Measurements from ENCODE around the gene SURF4.
"Not testable (repeated sequence)": the region's sequence is repeated elsewhere in the genome, so short reads cannot be mapped to it uniquely, and the experiment has no call there.

SURF4 gene

GRCh38 chr9:133333566-133333965 lies 42.3 kb downstream of the SURF4 start:
- DNase-seq (ENCODE audit: low spot score) = no peak

DNA sequence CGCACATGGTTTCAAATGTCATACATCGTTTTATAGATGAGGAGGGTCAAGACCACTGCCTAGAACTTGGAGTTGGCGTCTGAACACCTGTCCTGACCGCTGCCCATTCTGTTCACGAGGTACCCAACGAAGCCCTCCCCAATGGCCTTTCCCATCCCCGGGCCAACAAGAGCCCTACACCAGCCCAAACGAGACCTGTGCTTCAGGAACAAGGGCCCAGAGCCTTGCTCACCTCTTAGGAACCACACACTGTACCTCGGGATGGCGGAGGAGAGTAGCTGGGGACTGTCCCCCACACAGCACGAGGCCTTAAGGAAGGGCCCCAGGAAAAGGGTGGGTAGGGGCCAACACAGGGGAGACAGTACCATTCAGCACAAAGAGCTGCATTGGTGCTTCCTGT lies 42.8 kb downstream of the SURF4 start:
- DNase-seq (ENCODE audit: low spot score) = no peak

GRCh38 chr9:133332381-133332730 lies 43.5 kb downstream of the SURF4 start:
- DNase-seq (ENCODE audit: low spot score) = no peak

GRCh38 chr9:133331641-133332380 lies 44.0 kb downstream of the SURF4 start:
- no peak for DNase-seq (ENCODE audit: low spot score)

GRCh38 chr9:133331221-133331620 lies 44.6 kb downstream of the SURF4 start:
- DNase-seq (ENCODE audit: low spot score) = no peak

DNA sequence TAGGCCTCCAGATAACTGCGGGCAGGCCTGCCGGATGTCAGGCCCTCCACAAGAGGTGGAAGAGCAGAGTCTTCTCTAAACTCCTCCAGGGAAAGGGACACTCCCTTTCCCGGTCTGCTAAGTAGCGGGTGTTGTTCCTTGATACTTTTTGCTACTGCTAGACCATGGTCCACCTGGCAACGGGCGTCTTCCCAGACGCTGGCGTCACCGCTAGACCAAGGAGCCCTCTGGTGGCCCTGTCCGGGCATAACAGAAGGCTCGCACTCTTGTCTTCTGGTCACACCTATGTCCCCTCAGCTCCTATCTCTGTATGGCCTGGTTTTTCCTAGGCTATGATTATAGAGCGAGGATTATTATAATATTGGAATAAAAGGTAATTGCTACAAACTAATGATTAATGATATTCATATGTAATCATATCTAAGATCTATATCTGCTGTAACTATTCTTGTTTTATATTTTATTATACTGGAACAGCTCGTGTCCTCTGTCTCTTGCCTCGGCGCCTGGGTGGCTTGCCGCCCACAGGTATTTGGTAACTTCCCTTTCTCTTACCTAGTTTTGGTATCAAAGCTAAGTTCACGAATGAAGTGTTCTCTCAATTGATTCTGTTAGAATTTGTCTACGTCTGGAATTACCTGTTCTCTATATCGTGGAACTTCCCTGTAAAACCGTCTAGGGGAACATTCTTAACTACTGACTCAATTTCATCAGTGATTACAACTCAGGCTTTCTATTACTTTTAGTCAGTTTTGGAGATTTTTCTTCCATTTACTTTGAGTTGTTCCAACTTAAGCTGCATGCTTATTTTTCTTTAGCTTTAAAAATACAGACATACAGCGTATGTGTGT lies 46.3 kb downstream of the SURF4 start:
- DNase-seq (ENCODE audit: low spot score) = not testable (repeated sequence)

- no peak for DNase-seq (ENCODE audit: low spot score)
These were observed 47.9 kb downstream of the SURF4 start for GRCh38 chr9:133327834-133328484.

DNA sequence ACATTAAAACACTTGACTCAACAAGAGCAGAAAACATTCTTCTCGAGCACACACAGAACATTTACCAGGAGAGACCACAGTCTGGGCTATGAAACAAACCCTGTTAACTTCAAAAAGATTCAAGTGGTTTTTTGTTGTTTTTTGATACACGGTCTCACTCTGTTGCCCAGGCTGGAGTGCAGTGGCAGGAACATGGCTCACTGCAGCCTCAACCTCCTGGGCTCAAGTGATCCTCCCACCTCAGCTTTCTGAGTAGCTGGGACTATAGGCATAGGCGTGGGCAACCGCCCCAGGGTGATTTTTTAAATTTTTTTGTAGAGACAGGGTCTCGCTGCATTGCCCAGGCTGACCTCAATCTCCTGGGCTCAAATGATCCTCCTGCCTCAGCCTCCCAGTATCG lies 48.8 kb downstream of the SURF4 start:
- DNase-seq (ENCODE audit: low spot score) = not testable (repeated sequence)

DNA sequence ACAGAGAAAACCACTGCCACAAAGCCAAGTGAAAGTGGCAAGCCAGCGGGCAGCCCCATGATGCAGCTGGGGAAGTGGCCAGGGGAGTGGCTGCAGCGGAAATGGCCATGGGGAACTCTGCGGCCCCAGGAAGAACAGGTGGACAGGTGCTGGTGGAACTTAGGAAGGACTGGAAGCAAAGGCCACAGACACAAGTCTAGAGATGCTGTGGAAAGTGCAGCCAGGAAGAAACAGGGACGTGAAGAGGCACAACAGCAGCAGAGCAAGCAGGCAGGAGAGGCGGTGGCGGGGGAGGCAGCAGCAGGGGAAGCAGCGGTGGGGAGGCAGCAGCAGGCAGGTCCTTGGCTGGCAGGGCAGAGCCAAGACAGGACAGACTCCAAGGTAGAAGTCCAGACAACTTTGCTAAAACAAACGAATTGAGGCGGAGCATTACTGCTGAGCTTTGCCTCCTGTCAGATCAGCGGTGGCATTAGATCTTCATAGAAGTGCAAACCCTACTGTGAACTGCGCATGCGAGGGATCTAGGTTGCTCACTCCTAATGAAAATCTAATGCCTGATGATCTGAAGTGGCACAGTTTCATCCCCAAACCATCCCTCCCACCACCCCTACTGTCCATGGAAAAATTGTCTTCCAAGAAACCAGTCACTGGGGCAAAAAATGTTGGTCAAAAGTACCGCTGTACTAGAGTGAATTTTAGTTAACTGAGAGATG lies 51.7 kb downstream of the SURF4 start:
- DNase-seq (ENCODE audit: low spot score) = no peak

DNA sequence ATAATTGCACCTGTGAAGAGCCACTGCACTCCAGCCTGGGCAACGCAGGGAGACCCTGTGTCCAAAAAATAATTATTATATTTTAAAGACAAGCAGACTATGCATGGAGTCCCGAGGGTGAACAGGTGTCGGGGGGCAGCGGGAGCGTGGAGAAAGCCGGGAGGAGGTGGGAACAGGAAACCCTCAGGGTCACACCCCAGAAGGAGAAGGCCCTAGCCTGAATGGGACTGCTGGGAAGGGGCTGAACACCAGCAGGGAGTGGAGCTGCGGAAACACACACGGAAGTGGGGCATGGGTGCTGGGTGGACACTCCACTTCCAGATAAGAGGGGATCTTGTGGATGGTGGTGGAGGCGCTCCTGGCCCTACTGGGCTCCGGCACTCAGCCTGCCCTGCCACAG lies 52.6 kb downstream of the SURF4 start:
- DNase-seq (ENCODE audit: low spot score) = no peak

DNA sequence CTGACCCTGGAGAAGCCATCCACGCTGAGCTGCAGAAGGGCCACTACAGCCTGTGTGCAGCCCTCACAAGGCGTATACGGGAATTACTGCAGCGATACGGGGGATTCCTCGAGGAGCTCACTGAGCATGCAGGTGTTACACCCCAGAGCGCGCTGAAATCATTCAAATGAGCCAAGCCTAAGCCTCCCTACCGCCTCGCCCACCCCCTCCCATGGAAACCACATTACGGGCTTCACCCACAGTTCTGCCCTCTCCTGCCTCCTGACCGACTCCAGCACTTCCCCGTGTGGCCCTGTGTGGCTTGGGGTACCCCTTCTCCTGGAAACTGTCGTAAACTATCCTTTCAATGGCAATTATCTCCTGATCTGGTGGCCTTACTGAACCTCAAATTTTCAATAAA lies 53.2 kb downstream of the SURF4 start:
- no peak for DNase-seq (ENCODE audit: low spot score)

- DNase-seq (ENCODE audit: low spot score) = no peak
These were observed 54.4 kb downstream of the SURF4 start for GRCh38 chr9:133321411-133321935.

DNA sequence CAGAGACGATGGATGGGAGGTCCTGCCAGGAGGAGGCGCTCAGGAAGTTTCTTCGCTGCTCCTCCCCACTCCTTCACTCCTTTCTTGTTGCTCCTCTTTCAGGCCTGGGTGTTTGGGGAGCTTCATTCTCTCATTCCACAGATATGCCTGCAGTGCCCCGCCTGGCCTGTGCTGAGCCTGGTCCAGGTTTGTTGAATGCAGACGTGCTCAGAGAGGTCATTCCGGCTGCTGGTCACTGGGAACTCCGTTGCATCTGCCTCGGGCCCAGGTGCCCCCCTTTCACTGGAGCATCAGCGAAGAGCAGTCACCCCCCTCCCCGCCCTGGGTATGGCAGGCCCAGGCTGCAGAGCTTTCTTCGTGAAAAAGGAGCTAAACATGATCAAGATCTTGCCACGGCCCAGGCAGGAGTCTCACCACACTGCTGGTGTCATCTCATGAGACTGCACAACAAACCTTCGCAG lies 55.4 kb downstream of the SURF4 start:
- DNase-seq (ENCODE audit: low spot score) = no peak

DNA sequence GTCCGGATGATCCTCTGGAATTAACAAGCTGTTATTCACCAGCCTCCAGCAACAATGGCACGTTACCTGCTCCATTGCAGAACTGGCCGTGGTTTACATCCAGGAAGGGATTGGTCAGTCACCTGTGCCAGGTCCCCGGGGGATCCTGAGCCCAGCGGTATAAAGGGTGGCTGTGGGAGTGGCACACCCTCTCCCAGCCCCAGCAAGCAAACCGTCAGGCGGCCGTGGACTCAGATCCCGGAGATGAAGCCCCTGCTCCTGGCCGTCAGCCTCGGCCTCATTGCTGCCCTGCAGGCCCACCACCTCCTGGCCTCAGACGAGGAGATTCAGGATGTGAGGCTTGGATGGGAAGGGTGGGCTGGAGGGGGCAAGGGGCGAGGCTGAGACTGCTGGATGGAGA lies 58.3 kb downstream of the SURF4 start:
- DNase-seq (ENCODE audit: low spot score) = not testable (repeated sequence)

- DNase-seq (ENCODE audit: low spot score) = no peak
These were observed 59.9 kb downstream of the SURF4 start for GRCh38 chr9:133315997-133316396.

All from AG08395 (cell line).